HG03045 (cell line): ENCODE measurements around the gene IQGAP2.
"Not testable (repeated sequence)": the region's sequence is repeated elsewhere in the genome, so short reads cannot be mapped to it uniquely, and the experiment has no call there.

ENCODE experiments used
- ATAC-seq: cut with Tn5 transposase; IDR thresholded peaks from one replicate; pipeline ENCODE4 v1.9.1; 2021; ENCODE audit warnings: mild to moderate bottlenecking, moderate library complexity; ENCODE audit not compliant: unreplicated experiment

IQGAP2 gene

DNA sequence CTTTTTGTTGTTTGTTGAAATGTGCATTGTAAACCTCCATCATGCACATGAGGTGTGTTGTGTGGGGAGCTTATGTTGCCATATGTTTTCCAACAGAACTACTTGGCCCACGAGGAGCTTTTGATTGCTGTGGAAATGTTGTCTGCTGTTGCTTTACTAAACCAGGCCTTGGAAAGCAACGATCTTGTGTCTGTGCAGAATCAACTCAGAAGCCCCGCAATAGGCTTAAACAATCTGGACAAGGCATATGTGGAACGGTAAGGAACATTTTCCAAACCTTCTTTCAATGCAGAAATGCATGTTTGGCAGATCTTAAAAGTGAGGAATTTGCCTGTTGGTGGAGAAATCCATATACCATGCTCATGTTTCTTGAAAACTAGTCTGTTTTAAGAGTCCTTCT is 197.6 kb downstream of the IQGAP2 start:
- ATAC-seq = no peak

DNA sequence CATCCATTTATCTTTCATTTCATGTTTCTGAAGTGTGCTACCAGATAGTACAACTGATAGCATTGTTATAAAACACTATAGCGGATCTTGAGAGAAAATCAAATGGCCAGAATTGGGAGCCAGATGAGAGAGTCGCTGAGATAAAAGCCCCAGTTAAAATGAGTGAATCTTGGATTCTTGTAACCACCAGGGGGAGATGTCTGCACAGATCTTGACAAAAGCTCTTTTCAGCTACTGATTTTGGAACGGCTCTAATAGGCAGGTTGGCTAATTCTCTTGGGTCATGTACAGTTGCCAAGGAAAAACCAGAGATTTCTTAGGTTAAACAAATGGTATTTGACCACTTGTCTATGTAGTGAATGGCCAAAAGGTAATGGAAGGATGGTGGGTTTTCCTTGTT is 198.4 kb downstream of the IQGAP2 start:
- ATAC-seq = no peak

DNA sequence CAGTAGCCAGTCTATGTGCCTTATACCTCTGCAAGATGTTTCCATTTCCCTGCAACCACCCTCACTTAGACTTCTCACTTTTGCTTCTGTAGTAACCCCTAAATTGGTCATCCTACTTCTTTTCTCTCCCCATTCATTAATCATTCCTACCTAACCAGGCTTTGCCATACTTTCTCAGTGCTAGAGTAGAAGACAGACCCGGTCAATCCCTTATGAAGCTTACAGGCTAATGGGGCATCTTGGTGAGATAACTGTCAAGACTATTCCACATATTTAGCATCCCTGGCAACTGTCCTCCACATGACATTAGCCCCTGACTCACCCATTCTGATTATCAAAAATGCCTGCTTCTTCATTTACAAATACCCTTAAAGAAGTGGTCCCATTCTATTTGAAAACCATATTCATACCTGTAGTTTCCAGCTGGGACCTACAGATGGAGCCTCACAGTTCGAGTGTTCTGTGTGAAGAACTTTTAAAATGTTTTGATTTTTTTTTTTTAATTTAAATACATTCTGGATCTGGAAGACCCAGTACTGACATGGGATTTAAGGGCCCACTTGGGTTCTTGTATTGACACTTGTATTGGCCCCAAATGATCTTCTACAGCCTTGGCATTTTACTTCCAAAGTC is 199.1 kb downstream of the IQGAP2 start:
- ATAC-seq = no peak

DNA sequence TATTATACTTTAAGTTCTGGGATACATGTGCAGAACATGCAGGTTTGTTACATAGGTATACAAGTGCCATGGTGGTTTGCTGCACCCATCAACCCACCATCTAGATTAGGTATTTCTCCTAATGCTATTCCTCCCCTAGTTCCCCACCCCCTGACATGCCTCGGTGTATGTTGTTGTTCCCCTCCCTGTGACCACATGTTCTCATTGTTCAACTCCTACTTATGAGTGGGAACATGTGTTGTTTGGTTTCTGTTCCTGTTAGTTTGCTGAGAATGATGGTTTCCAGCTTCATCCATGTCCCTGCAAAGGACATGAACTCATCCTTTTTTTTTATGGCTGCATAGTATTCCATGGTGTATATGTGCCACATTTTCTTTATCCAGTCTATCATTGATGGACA is 200.9 kb downstream of the IQGAP2 start:
- ATAC-seq = not testable (repeated sequence)

DNA sequence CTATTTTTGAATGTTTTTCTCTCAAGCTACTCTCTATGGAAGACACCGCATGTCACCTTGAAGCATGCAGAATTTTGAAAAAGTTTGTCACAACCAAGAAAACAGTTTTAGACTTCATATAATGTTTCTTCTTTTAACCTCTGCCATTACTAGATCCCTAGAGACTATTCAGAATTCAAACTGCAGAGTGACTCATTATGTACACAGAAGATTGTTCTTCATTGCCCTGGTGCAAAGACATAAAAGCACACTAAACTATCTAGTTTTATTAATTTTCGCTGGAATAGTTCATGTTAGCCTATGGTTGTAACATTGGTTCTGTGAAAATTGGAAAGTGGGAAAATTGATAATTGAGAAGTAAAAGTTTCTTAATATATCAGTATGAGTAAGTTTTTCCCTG is 201.8 kb downstream of the IQGAP2 start:
- ATAC-seq = no peak

DNA sequence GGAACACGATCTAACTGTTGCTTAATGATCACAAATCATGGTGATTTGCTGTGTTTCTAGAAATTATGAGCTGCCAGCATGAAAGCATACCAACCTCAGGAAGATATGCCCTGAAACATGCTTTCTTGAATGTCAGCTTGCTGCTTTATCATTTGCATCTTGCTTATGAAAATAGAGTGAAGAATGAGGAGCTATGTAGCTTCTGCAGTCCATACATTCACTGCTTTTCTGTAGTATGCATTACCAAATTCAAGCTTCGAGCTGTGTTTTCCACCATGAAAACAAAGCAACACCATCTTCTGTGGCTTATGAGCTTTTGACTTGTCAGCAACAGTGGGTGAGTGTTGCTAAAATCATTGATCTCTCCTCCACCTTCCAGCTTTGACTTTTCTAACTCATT is 203.6 kb downstream of the IQGAP2 start:
- no peak for ATAC-seq

DNA sequence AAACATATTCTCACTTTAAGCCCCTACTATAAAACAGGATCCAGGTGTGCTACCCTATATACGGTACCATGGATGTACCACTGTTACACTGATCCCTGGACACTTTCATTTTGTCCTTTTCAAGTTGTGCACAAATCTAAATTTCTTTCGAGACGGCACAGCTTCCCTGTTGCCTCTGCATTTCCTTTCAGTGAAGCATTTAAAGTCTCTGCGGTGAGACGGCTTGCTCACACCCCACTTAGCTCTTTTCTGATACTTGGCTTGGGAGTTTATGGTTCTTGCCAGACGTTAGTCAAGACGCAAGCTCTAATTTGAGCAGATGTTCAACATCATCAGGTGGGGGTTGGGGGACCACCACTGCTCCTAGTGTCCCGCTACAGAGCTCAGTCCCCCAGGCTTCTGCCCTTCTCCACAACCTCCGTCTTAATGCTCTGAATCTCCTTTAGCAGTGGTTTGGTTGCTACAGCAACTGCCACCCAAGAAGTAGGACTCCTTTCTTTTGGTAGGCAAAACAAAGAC is 204.3 kb downstream of the IQGAP2 start:
- no peak for ATAC-seq

DNA sequence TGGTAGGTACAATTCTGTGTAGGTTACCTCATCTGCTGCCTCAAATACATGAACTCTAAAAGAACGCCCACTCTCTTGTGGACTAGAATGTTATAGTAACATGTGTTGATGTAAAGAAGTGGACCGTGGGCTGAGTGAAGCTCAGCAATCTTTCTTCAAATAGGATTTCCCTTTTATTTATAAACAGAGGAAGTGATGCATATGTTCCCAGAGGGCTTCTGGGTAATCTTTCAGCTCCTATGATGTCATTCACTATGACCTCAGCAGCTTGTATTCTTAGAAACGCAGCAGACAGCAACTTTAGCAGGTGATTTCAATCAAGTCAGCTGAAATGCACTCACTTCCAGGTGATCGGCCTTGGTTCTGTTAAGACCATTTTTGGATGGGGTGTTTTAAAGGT is 205.7 kb downstream of the IQGAP2 start:
- no peak for ATAC-seq

DNA sequence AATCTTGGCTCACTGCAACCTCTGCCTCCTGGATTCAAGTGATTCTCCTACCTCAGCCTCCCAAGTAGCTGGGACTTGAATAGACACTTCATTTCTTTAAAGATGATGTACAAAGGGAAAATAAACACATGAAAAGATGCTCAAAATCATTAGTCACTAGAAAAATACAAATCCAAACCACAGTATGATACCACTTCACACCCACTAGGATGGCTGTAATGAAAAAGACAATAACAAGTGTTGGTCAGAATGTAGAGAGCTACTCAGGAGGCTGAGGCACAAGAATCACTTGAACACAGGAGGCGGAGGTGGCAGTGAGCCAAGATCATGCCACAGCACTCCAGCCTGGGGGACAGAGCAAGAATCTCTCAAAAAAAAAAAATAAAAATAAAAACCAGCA is 207.1 kb downstream of the IQGAP2 start:
- no peak for ATAC-seq

DNA sequence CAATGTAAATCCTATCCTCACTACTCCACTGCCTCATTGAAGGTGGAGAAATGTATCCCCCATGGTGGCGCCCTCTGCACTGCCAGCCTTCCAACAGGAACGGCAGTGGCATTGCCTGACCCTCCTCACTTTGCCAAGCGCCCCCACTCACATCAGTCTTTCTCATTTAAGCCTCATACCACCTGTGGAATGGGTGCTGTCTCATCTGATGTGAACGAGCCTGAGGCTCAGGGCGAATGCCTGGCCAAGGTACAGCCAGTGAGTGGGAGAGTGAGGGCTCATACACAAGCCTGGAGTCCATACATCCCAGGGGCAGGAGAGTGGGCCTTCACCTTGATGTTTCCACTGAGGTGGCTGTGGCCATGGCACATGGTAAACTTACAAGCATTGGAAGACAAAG is 209.9 kb downstream of the IQGAP2 start:
- no peak for ATAC-seq

DNA sequence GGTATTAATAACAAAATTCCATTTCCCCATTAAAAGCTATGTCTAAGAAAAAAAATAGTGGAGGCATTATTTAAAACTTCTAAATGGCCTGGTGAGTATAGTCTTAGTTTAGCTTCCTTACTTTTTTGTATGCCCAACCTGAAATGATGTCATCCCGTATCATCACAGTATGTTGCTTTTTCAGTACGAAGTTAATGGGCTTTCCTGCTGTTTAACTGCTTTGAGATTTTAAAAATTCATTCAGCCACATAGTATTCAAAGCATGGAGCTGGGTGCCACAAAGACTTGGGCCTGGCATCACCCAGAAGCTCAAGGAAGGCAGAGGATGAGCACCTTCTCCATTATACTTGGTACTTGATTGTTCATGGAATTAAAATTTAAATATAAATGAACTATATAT is 212.7 kb downstream of the IQGAP2 start:
- ATAC-seq = no peak

DNA sequence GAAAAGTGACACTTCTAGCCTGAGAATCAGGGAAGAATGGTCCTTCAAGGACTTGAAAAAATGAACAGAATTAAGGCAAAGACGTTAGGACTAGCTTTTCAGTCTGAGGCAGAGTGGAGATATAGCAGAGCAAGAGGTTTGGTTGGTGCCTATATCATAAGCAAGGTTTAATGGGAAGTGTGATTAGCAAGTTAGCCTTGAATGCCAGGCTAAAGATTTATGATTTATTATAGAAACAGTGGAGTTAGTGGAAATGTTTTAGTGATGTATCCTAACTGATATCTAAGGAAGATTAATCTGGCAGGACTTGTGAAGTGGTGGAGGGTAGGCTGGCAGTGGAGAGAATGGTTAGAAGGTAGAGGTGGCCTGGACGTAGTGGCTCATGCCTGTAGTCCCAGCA is 213.1 kb downstream of the IQGAP2 start:
- no peak for ATAC-seq

DNA sequence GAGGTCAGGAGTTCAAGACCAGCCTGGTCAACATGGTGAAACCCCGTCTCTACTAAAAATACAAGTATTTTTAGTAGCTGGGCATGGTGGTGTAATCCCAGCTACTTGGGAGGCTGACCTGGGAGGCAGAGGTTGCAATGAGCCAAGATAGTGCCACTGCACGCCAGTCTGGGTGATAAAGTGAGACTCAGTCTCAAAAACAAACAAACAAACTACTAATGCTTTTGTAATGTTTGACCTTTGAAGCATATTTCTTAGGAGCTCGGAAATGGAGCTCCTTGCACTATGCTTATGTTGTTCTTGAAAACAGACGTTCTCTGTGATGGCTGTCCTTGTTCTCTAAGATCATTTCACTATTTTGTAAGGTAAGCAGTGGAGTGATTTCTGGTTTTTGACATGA is 214.1 kb downstream of the IQGAP2 start:
- no peak for ATAC-seq

DNA sequence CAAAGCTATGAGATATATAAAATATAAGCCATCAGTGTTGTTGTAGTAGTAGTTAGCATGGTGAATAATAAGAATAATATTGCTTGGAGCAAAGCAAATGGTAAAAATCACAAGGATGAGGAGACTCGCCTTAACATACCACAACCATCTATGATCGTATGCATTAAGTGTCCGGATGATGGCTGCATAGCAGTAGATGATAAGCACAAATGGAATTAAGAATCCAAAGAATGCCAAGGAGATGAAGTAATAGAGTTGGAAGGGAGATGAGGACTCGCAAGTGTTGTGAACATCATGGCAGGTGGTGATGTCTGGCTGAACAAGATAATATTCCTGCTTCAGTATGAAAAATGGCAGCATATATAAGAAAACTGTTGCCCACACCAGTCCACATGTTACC is 214.6 kb downstream of the IQGAP2 start:
- no peak for ATAC-seq

DNA sequence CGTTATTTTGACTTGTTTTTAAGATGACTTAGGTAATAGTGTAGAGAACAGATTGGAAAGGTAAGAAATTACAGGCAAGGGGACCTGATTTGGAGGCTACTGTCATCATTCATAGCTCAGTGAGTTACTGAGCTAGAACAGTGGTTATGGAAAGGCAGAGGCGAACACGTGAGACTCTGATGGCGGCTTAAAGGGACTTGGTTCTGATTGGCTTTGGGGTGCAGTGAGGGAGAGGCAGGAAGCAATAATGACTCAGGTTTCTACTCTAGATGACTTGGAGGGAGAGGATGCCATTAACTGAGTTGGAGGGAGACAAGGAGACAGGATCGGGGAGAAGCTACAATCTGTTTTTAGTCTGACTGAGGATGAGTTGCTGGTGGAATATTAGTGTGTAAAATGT is 217.1 kb downstream of the IQGAP2 start:
- no peak for ATAC-seq

DNA sequence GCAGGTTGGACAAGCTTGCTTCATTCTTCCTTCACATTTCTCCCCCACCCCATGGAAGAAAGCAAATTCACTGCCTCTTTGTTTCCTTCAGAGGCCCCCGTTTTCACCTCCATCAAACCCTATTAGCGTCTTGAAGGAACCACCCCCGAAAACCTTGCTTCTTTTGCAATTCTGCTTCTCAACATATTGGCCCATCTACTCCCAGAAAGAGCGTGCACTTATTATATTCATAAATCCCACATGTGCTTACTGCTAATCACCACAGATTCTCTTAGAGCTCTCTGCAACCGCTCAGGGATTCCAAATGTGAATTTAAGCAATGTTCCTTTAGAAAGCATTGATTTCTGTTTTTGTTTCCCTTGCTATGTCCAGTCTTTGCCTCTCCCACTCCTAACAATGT is 219.0 kb downstream of the IQGAP2 start:
- ATAC-seq = no peak

DNA sequence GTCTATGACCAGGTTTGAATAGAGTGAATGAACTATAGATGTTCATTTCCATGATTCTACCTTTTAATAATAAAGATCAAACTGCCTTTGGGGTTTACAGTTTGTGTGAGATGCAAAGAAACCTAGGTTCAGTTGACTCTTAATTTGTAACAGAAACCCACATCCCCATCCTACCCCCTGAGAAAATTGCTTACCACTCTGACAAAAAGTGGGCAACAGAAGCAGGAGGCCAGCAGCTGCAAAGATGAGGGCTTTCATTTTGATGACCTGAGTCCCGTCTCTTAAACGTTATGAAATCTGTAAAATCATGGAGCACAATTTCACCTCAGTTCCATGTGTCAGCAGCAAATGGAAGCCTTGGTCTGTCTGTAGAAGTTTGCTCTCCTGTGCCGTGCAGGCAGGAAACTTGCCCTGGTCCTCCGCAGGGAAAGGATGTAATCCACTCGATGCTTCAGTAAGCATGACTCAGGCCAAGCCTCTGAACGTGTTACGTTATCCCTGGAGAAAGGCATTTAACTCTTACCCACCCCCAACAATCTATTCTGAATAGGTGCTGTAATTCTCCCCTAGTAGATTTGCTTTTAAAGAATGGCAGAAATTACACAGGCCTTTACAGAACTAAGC is 220.0 kb downstream of the IQGAP2 start, which contains the start of gene F2RL2:
Gene F2RL2 (minus strand): TSS at position 431 of the 624 bp plus-strand sequence. CDS start 173 bp downstream, at position 258.
- no peak for ATAC-seq

DNA sequence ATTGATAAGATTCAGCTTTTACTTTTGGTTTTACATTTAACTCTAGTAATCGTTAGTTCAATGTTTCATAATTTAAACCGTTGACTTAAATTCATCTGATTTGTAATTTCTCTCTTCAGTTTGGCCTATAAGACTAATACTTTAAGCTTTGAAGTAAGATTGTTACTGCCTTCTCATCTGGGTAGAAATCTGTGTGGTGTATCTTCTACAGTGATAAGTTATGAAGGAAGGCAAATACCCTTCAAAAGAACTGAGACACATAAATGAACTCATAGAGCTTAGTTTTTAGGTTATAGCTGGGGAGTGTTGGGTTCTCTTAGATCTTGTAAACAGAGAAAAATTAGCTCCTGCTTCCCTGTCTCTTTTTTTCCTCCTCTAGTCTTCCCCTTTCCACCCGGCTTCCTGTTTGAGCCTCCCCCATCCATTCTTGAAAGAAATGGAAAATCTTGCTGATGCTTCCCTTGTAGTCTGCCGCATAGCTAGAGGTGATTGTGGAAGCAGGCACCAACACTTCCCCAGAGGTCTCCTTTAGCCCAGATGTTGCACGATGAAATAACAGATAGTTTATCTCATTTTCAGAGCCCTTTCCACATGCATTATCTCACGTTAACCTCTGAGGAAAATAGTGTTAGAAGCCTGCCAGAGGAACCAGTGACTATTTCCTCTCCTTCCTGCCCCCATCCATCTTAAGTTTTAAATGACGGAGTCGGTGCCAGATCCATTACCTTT is 222.2 kb downstream of the IQGAP2 start:
- no peak for ATAC-seq

DNA sequence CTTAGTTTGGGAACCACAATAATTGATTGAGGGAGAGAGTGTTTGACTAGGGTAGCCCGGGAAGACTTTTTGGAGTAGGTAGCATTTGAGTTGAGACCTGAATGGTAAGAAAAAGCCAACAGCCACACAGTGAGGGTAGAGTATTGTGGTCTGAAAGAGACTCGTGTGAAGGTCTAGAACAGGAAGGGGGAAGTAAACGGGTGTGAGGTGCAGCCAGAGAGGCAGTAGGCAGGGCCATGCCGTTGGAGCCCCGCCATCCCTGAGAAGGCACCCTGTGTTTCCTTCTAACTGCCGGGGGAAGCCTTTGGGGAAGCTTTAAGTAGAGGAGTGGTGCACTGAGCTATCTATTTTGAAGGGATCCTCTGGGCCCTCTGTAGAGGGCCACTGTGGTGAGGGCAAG is 223.7 kb downstream of the IQGAP2 start:
- no peak for ATAC-seq

DNA sequence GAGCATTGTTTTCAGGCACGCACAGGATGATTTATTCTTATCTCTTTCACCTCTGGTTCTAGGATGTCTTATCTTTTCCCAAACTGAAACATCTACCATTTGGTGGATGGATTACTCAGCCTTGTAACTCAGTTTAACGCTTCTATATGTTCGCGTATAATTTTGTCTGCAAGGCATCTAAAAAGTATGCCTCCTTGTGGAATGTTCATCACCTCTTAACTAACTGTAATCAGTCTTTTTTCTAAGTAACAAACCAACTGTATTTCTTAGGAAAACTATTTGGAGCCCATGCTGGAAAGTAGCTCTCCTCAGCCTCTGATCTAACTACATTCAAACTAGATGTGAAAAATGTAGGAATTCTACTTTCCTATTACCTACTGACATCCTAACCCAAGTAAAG is 231.6 kb downstream of the IQGAP2 start:
- ATAC-seq = no peak

DNA sequence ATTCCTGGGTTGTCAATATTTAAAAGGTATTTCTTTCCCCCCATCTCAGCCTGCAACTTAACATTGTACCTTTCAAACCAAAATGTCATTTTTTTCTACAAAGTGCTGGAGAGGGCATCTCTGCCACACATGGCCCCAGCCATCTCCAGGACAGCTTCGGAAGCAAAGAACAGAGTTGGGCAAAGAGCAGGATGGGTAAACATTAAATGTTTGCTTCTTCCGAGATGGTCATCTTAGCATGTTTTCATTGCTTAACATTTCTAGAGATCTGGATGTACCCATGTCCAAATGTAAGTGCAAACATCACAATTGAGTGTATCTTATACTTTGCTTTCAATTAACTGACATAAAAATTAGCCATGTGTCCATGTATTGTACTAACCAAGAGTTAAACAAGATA is 234.4 kb downstream of the IQGAP2 start:
- no peak for ATAC-seq

DNA sequence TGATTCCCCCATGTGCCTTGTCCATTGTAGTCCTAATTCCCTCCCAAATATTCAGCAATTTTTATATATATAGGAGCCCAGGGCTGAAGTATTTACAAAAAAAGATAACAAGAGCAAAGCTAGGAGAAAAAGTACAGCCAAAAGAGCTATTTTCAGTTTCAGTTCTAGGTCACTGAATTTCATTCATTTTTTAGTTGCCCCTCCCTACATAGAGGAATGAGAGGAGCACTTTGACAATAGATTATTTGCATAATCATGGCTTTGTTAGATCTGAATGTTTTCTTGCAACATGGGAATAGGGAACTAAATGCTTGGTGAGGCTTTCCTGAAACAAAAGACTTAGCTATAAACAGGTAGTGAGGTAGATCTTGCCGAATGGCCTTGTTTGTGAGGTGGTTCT is 235.4 kb downstream of the IQGAP2 start:
- no peak for ATAC-seq
